Measurements from ENCODE around the gene LRRC27. TPM values are rescaled to one million over a fixed set of nuclear protein-coding genes. Genes with fewer than 3 reads are reported as not detected.

Gene LRRC27
- total and polyA plus RNA-seq, 2 donors (not counting 1 experiment from before 2014, with no cell fraction given): 4.1 to 11.7 TPM

- H3K4me1 ChIP-seq (ENCODE audit: control insufficient read depth, extremely low read depth, insufficient read depth, low read length): no peaks in the 10 kb centered on the region
- H3K36me3 ChIP-seq (ENCODE audit: control insufficient read depth, insufficient read depth, low read length): no peaks in the 10 kb centered on the region
- no peaks in the 10 kb centered on the region for H3K9me3 ChIP-seq (ENCODE audit: control insufficient read depth, insufficient read depth, low read depth, low read length)
- H3K4me2 ChIP-seq (ENCODE audit: extremely low read depth, insufficient read depth, low read length): no peak overlapping the region
- H3K27ac ChIP-seq (ENCODE audit: insufficient read depth, low read length): no peak overlapping the region
- no peak for DNase-seq (ENCODE audit: low read depth in 2 of 2)
- H3K27me3 ChIP-seq (ENCODE audit: control insufficient read depth, insufficient read depth, low read length): no peaks in the 10 kb centered on the region
- no peaks in the 10 kb centered on the region for H4K20me1 ChIP-seq (ENCODE audit: control insufficient read depth, extremely low read depth, insufficient read depth, low read length)
- H3K9ac ChIP-seq (ENCODE audit: insufficient read depth, low read length): no peak overlapping the region
- H2AFZ ChIP-seq (ENCODE audit: low read length): no peak overlapping the region
- no peaks in the 10 kb centered on the region for H3K79me2 ChIP-seq (ENCODE audit: control insufficient read depth, insufficient read depth, low read length)
- no peak overlapping the region for H3K4me3 ChIP-seq (replicated peaks in 1 of 4; ENCODE audit: control extremely low read depth in 1 of 4, insufficient read depth in 1 of 4, low read depth in 3 of 4, low read length in 4 of 4)
- TF ChIP-seq EZH2 (IDR thresholded peaks at IDR 0.05; ENCODE audit: low read length, missing control alignments) (no peak), CTCF (conservative IDR thresholded peaks at IDR 0.05 in 1 of 2, IDR thresholded peaks at IDR 0.05 in 1 of 2; ENCODE audit: low read depth in 1 of 2, low read length in 2 of 2) (no peak)
These were observed 28.5 kb upstream of the LRRC27 start for GRCh38 chr10:132303361-132304115.

GRCh38 chr10:132304756-132305509, 27.1 kb upstream of the LRRC27 start:
- no peak overlapping the region for H3K27ac ChIP-seq (ENCODE audit: insufficient read depth, low read length)
- H4K20me1 ChIP-seq (ENCODE audit: control insufficient read depth, extremely low read depth, insufficient read depth, low read length): no peaks in the 10 kb centered on the region
- H3K36me3 ChIP-seq (ENCODE audit: control insufficient read depth, insufficient read depth, low read length): no peaks in the 10 kb centered on the region
- no peak overlapping the region for H3K4me3 ChIP-seq (replicated peaks in 1 of 4; ENCODE audit: control extremely low read depth in 1 of 4, insufficient read depth in 1 of 4, low read depth in 3 of 4, low read length in 4 of 4)
- no peak overlapping the region for H3K4me2 ChIP-seq (ENCODE audit: extremely low read depth, insufficient read depth, low read length)
- DNase-seq (ENCODE audit: low read depth in 2 of 2): no peak
- H3K9me3 ChIP-seq (ENCODE audit: control insufficient read depth, insufficient read depth, low read depth, low read length): no peaks in the 10 kb centered on the region
- TF ChIP-seq CTCF (conservative IDR thresholded peaks at IDR 0.05 in 1 of 2, IDR thresholded peaks at IDR 0.05 in 1 of 2; ENCODE audit: low read depth in 1 of 2, low read length in 2 of 2): no peak
- no peak for TF ChIP-seq EZH2 (IDR thresholded peaks at IDR 0.05; ENCODE audit: low read length, missing control alignments)
- H3K9ac ChIP-seq (ENCODE audit: insufficient read depth, low read length): no peak overlapping the region
- H3K4me1 ChIP-seq (ENCODE audit: control insufficient read depth, extremely low read depth, insufficient read depth, low read length): no peaks in the 10 kb centered on the region
- H3K79me2 ChIP-seq (ENCODE audit: control insufficient read depth, insufficient read depth, low read length): no peaks in the 10 kb centered on the region
- no peak overlapping the region for H2AFZ ChIP-seq (ENCODE audit: low read length)
- H3K27me3 ChIP-seq (ENCODE audit: control insufficient read depth, insufficient read depth, low read length): no peaks in the 10 kb centered on the region

GRCh38 chr10:132305654-132306342, 26.2 kb upstream of the LRRC27 start:
- no peaks in the 10 kb centered on the region for H4K20me1 ChIP-seq (ENCODE audit: control insufficient read depth, extremely low read depth, insufficient read depth, low read length)
- no peak for DNase-seq (ENCODE audit: low read depth in 2 of 2)
- H3K4me3 ChIP-seq (replicated peaks in 1 of 4; ENCODE audit: control extremely low read depth in 1 of 4, insufficient read depth in 1 of 4, low read depth in 3 of 4, low read length in 4 of 4): no peak overlapping the region
- no peaks in the 10 kb centered on the region for H3K4me1 ChIP-seq (ENCODE audit: control insufficient read depth, extremely low read depth, insufficient read depth, low read length)
- H3K9me3 ChIP-seq (ENCODE audit: control insufficient read depth, insufficient read depth, low read depth, low read length): no peaks in the 10 kb centered on the region
- no peak overlapping the region for H3K4me2 ChIP-seq (ENCODE audit: extremely low read depth, insufficient read depth, low read length)
- no peaks in the 10 kb centered on the region for H3K36me3 ChIP-seq (ENCODE audit: control insufficient read depth, insufficient read depth, low read length)
- TF ChIP-seq EZH2 (IDR thresholded peaks at IDR 0.05; ENCODE audit: low read length, missing control alignments) (no peak), CTCF (conservative IDR thresholded peaks at IDR 0.05 in 1 of 2, IDR thresholded peaks at IDR 0.05 in 1 of 2; ENCODE audit: low read depth in 1 of 2, low read length in 2 of 2) (no peak)
- no peak overlapping the region for H3K27ac ChIP-seq (ENCODE audit: insufficient read depth, low read length)
- H3K79me2 ChIP-seq (ENCODE audit: control insufficient read depth, insufficient read depth, low read length): no peaks in the 10 kb centered on the region
- no peak overlapping the region for H2AFZ ChIP-seq (ENCODE audit: low read length)
- no peak overlapping the region for H3K9ac ChIP-seq (ENCODE audit: insufficient read depth, low read length)
- H3K27me3 ChIP-seq (ENCODE audit: control insufficient read depth, insufficient read depth, low read length): no peaks in the 10 kb centered on the region
